Naive B cell (primary cell): ENCODE results near the gene CENPC. TPM values are rescaled to one million over a fixed set of nuclear protein-coding genes. Genes with fewer than 3 reads are reported as not detected.

Source experiments
- ATAC-seq, 2 donors: fragments of 150-1000 bp; cut with Tn5 transposase; 2 replicates each; pipeline ENCODE4 v1.10.0; 2021; ENCODE audit warnings: low read depth in 2 of 2, mild to moderate bottlenecking in 2 of 2, moderate library complexity in 2 of 2
- DNase-seq: peaks from one replicate; pipeline ENCODE4 v3.0.0; 2022
- H3K27ac Mint-ChIP-seq, 6 donors: one replicate each; pipeline ENCODE4 v1.8.0; 2020 to 2022; ENCODE audit warnings: mild to moderate bottlenecking in 6 of 6, mixed read lengths in 6 of 6, moderate library complexity in 5 of 6, inconsistent platforms in 2 of 6
- H3K27me3 Mint-ChIP-seq, 3 donors: one replicate each; pipeline ENCODE4 v1.8.0; 2021 to 2022; ENCODE audit warnings: mixed read lengths in 3 of 3, mild to moderate bottlenecking in 1 of 3
- H3K36me3 Mint-ChIP-seq, 2 donors: one replicate each; pipeline ENCODE4 v1.8.0; 2020 to 2022; ENCODE audit warnings: mixed read lengths in 2 of 2, inconsistent platforms in 1 of 2, mild to moderate bottlenecking in 1 of 2
- H3K4me1 Mint-ChIP-seq, 3 donors: one replicate each; pipeline ENCODE4 v1.8.0; 2020 to 2022; ENCODE audit warnings: mixed read lengths in 3 of 3, inconsistent platforms in 1 of 3, mild to moderate bottlenecking in 1 of 3, moderate library complexity in 1 of 3
- H3K4me3 Mint-ChIP-seq, 8 donors: one replicate each; pipeline ENCODE4 v1.8.0; 2020 to 2022; ENCODE audit warnings: mild to moderate bottlenecking in 8 of 8, mixed read lengths in 8 of 8, moderate library complexity in 8 of 8, inconsistent platforms in 2 of 8
- H3K9me3 Mint-ChIP-seq, 7 donors: one replicate each; pipeline ENCODE4 v1.8.0; 2020 to 2022; ENCODE audit warnings: mixed read lengths in 7 of 7, mild to moderate bottlenecking in 5 of 7, inconsistent platforms in 2 of 7, moderate library complexity in 1 of 7
- polyA plus RNA-seq, 6 donors: library from polyadenylated mRNA; unstranded; fragments of 300-500 nt; fragmentation: Illumina TruSeq; gene quantifications; one replicate each; pipeline ENCODE4 v1.2.3, GENCODE V29; 2021; ENCODE audit warnings: low read depth in 6 of 6

Gene CENPC
- polyA plus RNA-seq, 6 donors from 2014 or later = 17.6 to 28.1 (median 21.9) TPM

DNA sequence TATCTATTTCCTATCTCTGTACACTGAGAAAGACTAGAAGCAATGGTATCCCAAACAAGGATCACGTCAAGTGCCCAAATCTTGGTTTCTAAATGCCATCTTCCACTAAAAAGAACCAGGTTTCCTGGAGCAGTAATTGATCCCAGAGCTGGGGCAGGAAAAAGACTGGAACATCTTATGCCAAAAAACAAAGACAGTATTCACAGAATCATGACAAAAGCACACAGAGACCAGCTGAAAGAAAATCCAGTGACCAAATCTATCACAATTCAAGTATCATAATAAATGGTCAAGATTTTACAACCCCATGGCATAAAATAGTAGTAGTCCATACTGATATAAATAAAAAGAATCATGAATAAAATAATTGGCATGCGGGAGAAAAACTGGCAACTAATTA lies 44.9 kb downstream of the CENPC start:
- Mint-ChIP-seq H3K9me3 (no peaks in the 10 kb centered on the region), H3K4me1 (peaks cover 0 to 10% (median 0%) of the 10 kb centered on the region in 3 donors), H3K4me3 (no peak overlapping the region), H3K27me3 (no peaks in the 10 kb centered on the region), H3K36me3 (peaks cover 22 to 35% of the 10 kb centered on the region in 2 donors), H3K27ac (peak overlapping the region in 2 of 6 donors; percentile 11 to 39)
- ATAC-seq (no peak), DNase-seq (no peak)

DNA sequence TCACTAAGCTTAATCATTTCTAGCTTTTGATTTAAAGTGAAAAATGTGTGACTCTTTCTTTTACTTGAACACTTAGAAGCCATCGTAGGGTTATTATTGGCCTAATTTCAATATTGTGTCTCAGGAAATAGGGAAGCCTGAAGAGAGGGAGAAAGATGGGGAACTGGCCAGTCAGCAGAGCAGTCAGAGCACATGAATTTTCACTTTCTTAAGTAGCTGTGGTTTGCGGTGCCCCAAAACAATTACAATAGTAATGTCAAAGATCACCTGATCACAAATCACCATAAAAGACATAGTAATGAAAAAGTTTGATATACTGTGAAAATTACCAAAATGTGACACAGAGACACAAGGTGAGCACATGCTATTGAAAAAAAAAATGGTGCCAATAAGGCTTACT lies 45.5 kb downstream of the CENPC start:
- ATAC-seq (no peak), DNase-seq (no peak)
- no peak overlapping the region for H3K4me3 Mint-ChIP-seq
- H3K9me3 Mint-ChIP-seq = no peaks in the 10 kb centered on the region
- H3K4me1 Mint-ChIP-seq = peaks cover 0 to 13% (median 0%) of the 10 kb centered on the region in 3 donors
- peak overlapping the region in 3 of 6 donors; percentile 1 to 57 (median 26) for H3K27ac Mint-ChIP-seq
- peaks cover 27 to 38% of the 10 kb centered on the region in 2 donors for H3K36me3 Mint-ChIP-seq
- no peaks in the 10 kb centered on the region for H3K27me3 Mint-ChIP-seq

DNA sequence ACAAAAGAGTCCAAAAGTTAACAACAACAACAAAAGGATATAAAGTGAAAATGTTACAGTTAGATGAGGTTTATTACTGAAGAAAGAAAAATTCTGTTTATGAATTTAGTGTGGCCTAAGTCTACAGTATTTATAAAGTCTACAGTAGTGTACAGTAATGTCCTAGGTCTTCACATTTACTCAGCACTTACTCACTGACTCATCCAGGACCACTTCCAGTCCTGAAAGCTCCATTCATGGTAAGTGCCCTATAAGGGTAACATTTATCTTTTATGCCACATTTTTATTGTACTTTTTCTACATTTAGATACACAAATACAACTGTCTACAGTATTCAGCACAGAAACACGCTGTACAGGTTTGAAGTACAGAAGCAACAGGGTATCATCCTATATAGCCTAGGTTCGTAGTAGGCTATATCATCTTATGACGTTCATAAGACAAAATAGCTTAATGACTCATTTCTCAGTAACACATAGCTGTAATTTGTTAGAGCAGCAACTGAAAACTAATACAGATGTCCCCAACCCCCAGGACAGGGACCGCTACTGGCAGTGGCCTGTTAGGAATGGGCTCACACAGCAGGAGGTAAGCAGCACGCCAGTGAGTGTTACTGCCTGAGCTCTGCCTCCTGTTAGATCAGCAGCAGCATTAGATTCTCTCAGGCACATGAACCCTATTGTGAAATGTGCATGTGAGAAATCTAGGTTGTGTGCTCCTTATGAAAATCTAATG lies 61.3 kb downstream of the CENPC start:
- H3K27me3 Mint-ChIP-seq = no peaks in the 10 kb centered on the region
- H3K4me3 Mint-ChIP-seq = no peak overlapping the region
- no peak for ATAC-seq
- no peaks in the 10 kb centered on the region for H3K4me1 Mint-ChIP-seq
- H3K36me3 Mint-ChIP-seq = peaks cover 29 to 66% of the 10 kb centered on the region in 2 donors
- peak overlapping the region in 1 of 6 donors; percentile 40 for H3K27ac Mint-ChIP-seq
- no peak for DNase-seq
- peaks cover 0 to 18% (median 7%) of the 10 kb centered on the region in 7 donors for H3K9me3 Mint-ChIP-seq

DNA sequence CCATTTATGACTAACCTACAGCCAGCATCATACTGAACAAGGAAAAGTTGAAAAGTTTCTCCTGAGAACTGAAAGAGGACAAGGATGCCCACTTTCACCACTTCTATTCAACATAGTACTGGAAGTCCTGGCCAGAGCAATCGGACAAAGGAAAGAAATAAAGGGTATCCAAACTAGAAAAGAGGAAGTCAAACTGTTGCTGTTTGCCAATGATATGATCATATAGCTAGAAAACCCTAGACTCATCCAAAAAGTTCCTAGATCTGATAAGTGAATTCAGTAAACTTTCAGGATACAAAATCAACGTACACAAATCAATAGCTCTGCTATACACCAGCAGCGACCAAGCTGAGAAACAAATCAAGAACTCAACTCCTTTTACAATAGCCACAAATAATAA lies 64.5 kb downstream of the CENPC start:
- no peak for DNase-seq
- no peaks in the 10 kb centered on the region for H3K27me3 Mint-ChIP-seq
- peaks cover 0 to 10% (median 7%) of the 10 kb centered on the region in 3 donors for H3K4me1 Mint-ChIP-seq
- H3K4me3 Mint-ChIP-seq = no peak overlapping the region
- peaks cover 62 to 91% of the 10 kb centered on the region in 2 donors for H3K36me3 Mint-ChIP-seq
- ATAC-seq = no peak
- H3K27ac Mint-ChIP-seq = peak overlapping the region in 1 of 6 donors; percentile 14
- H3K9me3 Mint-ChIP-seq = peaks cover 9 to 40% (median 18%) of the 10 kb centered on the region in 7 donors

DNA sequence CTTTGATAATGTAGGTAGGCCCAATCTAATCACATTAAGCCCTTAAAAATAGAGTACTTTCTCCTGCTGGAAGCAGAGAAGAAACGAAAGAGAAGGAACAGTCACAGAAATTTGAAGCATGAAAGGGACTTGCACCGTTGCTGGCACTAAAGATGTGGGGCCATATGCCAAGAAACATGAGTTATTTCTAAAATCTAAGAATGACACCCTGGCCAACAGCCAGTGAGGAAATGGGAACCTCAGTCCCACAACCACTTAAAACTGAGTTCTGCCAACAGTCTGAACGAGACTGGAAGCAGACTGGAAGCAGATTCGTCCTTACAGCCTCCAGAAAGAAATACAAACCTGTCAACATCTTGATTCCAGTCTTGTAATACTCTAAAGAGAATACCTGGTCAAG lies 70.1 kb downstream of the CENPC start:
- Mint-ChIP-seq H3K36me3 (peaks cover 53 to 57% of the 10 kb centered on the region in 2 donors), H3K4me3 (no peak overlapping the region), H3K4me1 (peaks cover 0 to 10% (median 7%) of the 10 kb centered on the region in 3 donors), H3K9me3 (peaks cover 9 to 33% (median 17%) of the 10 kb centered on the region in 7 donors), H3K27me3 (no peaks in the 10 kb centered on the region), H3K27ac (no peak overlapping the region)
- ATAC-seq (no peak), DNase-seq (no peak)

DNA sequence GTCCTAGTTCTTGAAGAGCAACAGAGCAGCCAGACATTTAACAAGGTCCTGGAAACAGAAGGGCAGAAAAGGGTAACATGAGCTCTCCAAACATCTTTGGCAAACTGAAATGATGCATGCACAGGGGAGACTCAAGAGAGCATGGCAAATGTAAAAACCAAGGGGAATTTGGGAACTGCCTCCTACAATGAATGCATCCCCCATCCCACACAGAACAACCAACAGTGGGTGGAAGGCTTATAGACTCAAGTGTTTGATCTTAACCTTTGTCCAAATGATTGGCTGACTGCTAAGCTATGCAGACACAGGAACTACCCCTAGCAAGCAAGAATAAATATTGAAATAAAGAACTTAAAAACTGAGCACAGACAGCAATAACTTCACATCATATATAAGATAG lies 74.4 kb downstream of the CENPC start:
- peaks cover 10 to 21% of the 10 kb centered on the region in 2 donors for H3K36me3 Mint-ChIP-seq

DNA sequence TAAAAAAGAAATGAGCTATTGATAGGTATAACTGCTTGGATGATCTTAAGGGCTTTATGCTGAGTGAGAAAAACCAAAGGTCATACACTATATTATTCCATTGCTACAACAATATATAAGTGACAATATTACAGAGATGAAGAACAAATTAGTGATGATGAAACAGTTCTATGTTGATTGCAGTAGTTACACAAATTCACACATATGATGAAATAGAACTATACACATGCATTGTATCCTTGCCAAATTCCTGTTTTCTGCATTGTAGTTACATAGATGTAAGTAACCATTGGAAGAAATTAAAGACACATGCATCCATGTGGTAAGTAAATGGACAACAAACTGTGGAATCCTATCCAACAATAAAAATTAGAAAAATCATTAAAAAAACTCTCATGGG lies 76.5 kb downstream of the CENPC start:
- Mint-ChIP-seq H3K27me3 (no peaks in the 10 kb centered on the region), H3K9me3 (no peaks in the 10 kb centered on the region), H3K36me3 (peaks cover 9 to 20% of the 10 kb centered on the region in 2 donors), H3K27ac (no peak overlapping the region), H3K4me3 (no peak overlapping the region), H3K4me1 (no peaks in the 10 kb centered on the region)
- DNase-seq = no peak
- no peak for ATAC-seq

More for the DNA sequence above, 74.4 kb downstream of the CENPC start:
- no peak overlapping the region for H3K27ac Mint-ChIP-seq
- no peaks in the 10 kb centered on the region for H3K27me3 Mint-ChIP-seq
- no peak overlapping the region for H3K4me3 Mint-ChIP-seq
- ATAC-seq (no peak), DNase-seq (no peak)
- no peaks in the 10 kb centered on the region for H3K9me3 Mint-ChIP-seq
- H3K4me1 Mint-ChIP-seq = no peaks in the 10 kb centered on the region

DNA sequence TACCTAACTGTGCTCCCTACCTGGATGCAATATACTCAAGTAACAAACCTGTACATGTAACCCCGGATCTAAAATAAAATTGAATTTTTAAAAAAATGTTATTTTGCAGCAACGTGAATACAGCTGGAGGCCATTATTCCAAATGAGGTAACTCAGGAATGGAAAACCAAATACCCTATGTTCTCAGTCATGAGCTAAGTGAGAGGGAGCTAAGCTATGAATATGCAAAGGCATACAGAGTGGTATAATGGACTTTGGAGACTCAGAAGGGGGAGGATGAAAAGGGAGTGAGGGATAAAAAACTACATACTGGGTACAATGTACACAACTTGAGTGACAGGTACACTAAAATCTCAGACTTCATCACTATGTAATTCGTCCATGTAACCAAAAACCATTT lies 78.6 kb downstream of the CENPC start:
- no peaks in the 10 kb centered on the region for H3K9me3 Mint-ChIP-seq
- no peaks in the 10 kb centered on the region for H3K27me3 Mint-ChIP-seq
- H3K4me1 Mint-ChIP-seq = peaks cover 0 to 11% (median 0%) of the 10 kb centered on the region in 3 donors
- no peak overlapping the region for H3K4me3 Mint-ChIP-seq
- ATAC-seq = no peak
- no peak overlapping the region for H3K27ac Mint-ChIP-seq
- no peak for DNase-seq
- peaks cover 9 to 19% of the 10 kb centered on the region in 2 donors for H3K36me3 Mint-ChIP-seq

DNA sequence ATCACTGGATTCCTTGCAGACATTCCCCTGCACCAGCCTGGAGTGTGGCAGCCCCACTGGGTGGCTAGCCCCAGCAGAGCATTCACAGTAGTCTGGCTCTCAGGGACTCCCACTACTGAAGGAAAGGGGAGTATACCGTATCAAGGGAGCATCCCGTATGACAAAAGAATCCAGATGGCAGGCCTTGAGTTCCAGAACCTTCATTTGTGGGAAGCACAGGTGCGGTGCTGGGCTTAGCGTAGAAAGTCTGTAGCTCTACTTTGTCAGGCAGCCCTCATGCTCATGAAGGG lies 79.6 kb downstream of the CENPC start:
- Mint-ChIP-seq H3K4me1 (peaks cover 0 to 11% (median 0%) of the 10 kb centered on the region in 3 donors), H3K27ac (peak overlapping the region in 1 of 6 donors; percentile 34), H3K36me3 (peaks cover 3 to 8% of the 10 kb centered on the region in 2 donors), H3K4me3 (no peak overlapping the region), H3K27me3 (no peaks in the 10 kb centered on the region), H3K9me3 (no peaks in the 10 kb centered on the region)
- no peak for DNase-seq
- no peak for ATAC-seq

DNA sequence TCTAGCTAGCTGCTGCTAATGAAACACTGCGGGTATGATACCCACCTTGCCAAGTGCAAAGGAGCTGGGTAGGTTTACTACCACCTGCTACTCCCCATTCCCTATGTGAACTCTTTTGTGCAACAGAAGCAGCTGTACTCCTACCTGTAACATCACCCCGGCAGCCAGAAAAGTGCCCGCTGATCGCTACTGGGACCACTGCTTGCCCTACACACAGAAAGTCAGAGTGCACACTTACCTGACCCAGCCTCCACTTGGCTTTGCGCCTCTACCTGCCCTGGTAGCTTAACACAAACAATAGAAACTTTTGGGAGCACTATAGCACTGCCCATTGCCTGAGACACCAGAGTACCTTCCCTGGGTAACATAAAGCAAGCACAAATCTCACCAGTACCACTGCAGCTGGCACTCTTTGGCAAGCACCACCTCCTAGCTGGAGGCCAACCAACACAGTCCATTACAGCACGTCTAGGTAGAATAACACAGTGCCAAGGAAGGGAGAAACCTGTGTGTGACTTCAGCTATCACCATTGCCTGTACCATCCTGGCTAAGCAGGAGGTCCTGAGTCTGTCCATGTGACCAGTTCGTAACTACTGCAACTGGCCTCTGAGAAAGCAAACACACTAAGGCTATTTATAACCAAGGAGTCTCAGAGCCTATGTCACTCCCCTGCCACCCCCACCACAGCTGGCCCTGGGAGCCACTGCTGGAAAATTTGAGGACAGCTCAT lies 80.1 kb downstream of the CENPC start:
- no peaks in the 10 kb centered on the region for H3K27me3 Mint-ChIP-seq
- no peaks in the 10 kb centered on the region for H3K9me3 Mint-ChIP-seq
- peaks cover 0 to 6% of the 10 kb centered on the region in 2 donors for H3K36me3 Mint-ChIP-seq
- no peak overlapping the region for H3K4me3 Mint-ChIP-seq
- H3K4me1 Mint-ChIP-seq = peaks cover 0 to 11% (median 0%) of the 10 kb centered on the region in 3 donors
- DNase-seq (no peak), ATAC-seq (no peak)
- peak overlapping the region in 1 of 6 donors; percentile 39 for H3K27ac Mint-ChIP-seq

DNA sequence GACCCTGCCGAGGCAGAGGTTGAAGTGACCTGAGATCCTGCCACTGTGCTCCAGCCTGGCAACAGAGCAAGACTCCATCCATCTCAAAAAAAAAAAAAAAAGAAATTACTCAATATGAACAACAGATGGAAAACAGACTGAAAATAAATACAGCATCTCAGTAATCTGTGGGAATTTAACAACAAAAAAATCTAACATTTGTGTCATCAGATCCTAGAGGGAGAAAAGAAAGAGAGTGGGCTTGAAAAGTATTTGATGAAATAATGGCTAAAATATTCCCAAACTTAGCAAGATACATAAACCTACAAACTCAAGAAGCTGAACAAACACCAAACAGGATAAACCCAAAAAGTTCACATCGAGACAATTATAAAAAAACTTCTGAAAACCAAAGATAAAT lies 84.7 kb downstream of the CENPC start:
- Mint-ChIP-seq H3K9me3 (peaks cover 0 to 4% (median 0%) of the 10 kb centered on the region in 7 donors), H3K4me1 (peaks cover 0 to 15% (median 0%) of the 10 kb centered on the region in 3 donors), H3K36me3 (peaks cover 9 to 16% of the 10 kb centered on the region in 2 donors), H3K4me3 (no peak overlapping the region), H3K27ac (no peak overlapping the region), H3K27me3 (no peaks in the 10 kb centered on the region)
- DNase-seq = no peak
- no peak for ATAC-seq

DNA sequence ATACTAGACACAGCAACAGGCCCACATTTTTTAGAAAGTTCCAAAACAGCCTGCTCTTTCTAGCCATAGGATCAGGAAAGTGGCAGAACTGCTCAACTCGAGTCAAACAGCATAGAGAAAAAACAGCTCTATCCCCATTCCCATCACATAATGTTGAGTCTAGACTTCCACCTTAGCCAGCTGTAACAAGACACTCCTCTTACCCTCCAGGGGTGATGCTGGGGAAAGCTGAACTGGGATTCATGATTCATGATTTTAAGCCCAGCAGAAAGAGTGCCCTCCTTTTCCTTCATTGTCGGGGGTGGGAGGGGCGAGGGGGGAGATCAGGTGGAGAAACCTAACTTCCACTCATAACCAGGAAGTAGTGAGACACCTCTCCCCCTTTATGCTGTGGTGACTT lies 86.1 kb downstream of the CENPC start:
- Mint-ChIP-seq H3K36me3 (peaks cover 9 to 26% of the 10 kb centered on the region in 2 donors), H3K9me3 (peaks cover 0 to 4% (median 0%) of the 10 kb centered on the region in 7 donors), H3K27me3 (no peaks in the 10 kb centered on the region), H3K4me1 (peaks cover 0 to 15% (median 0%) of the 10 kb centered on the region in 3 donors), H3K27ac (no peak overlapping the region), H3K4me3 (no peak overlapping the region)
- no peak for DNase-seq
- ATAC-seq = no peak

DNA sequence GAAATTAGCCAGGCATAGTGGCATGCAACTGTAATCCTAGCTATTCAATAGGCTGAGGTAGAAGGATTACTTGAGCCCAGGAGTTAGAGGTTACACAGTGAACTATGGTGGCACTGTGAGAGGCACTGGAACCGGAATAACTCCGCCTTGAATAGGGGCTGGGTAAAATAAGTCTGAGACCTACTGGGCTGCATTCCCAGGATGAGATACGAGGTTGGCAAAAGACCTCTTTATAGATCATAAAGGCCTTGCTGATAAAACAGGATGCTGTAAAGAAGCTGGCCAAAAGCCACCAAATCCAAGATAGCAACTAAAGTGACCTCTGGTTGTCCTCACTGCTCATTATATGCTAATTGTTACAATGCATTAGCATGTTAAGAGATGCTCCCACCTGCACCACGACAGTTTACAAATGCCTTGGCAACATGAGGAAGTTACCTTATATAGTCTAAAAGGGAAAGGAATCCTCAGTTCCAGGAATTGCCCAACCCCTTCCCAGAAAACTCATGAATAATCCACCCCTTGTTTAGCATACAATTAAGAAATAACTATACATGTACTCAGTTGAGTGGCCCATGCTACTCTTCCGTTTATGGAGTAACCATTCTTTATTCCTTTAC lies 88.6 kb downstream of the CENPC start:
- H3K4me1 Mint-ChIP-seq = peaks cover 0 to 13% (median 9%) of the 10 kb centered on the region in 3 donors
- peaks cover 0 to 4% (median 1%) of the 10 kb centered on the region in 7 donors for H3K9me3 Mint-ChIP-seq
- H3K27me3 Mint-ChIP-seq = no peaks in the 10 kb centered on the region
- no peak overlapping the region for H3K27ac Mint-ChIP-seq
- no peak for ATAC-seq
- H3K36me3 Mint-ChIP-seq = peaks cover 25 to 36% of the 10 kb centered on the region in 2 donors
- H3K4me3 Mint-ChIP-seq = no peak overlapping the region
- DNase-seq = no peak
